IPS-15b (cell line): ENCODE results near the gene DTNA.

Experiments used
- H3K27me3 ChIP-seq: one replicate; pipeline ENCODE4 v1.6.1; 2013; ENCODE audit warnings: low read length; ENCODE audit not compliant: control insufficient read depth, insufficient read depth
- H3K36me3 ChIP-seq: one replicate; pipeline ENCODE4 v1.6.1; 2013; ENCODE audit warnings: low read length; ENCODE audit not compliant: control insufficient read depth, insufficient read depth
- H3K4me1 ChIP-seq: one replicate; pipeline ENCODE4 v1.6.1; 2013; ENCODE audit warnings: mild to moderate bottlenecking, low read length; ENCODE audit not compliant: control insufficient read depth, insufficient read depth
- H3K4me3 ChIP-seq: one replicate; pipeline ENCODE4 v1.5.1; 2013; ENCODE audit warnings: low read depth, low read length
- H3K9ac ChIP-seq: one replicate; pipeline ENCODE4 v1.6.1; 2013; ENCODE audit warnings: low read depth, mild to moderate bottlenecking, low read length
- H3K9me3 ChIP-seq: one replicate; pipeline ENCODE4 v1.6.1; 2013; ENCODE audit warnings: mild to moderate bottlenecking, low read length; ENCODE audit not compliant: control insufficient read depth, insufficient read depth

DTNA gene

DNA sequence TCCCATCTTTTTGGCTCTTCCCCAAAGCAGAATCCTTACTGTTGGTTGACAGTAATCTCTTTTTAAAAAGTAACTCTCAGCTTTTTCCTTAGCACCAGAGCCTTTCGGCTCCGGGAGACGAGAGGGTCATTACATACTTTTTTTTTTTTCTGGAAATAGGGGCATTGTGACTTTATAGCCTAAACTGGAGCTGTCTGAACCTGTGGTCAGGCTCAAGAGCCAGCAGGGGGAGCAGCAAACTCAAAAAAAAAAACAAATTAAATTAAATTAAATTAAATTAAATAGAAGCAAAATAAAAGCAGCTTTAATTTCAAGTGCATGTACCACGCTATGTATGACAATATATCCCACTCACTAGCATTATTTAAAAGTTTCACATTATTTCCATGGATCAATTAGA lies 156.6 kb downstream of the DTNA start:
- Histone ChIP-seq H3K9ac (no peak overlapping the region), H3K4me1 (no peaks in the 10 kb centered on the region), H3K36me3 (no peaks in the 10 kb centered on the region), H3K9me3 (no peaks in the 10 kb centered on the region), H3K4me3 (no peak overlapping the region), H3K27me3 (no peaks in the 10 kb centered on the region)

DNA sequence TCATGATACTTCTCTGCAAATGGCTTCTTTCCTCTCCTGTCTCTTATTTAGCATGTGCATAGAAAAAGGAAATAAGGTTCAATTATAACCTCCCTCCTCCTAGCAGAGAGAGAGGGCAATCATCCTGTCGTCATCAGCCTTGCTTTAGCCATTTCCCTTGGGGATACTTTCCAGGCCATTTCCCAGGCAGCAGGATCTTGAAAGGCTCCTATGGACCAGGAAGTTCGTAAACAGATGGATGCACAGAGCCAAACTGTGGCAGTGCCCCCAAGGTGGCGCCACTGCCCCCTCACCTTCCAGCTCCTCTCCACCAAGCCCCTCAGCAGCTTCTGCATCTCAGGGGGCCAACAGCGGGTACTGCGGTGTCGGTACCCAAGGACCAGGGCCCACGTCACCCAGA lies 157.4 kb downstream of the DTNA start:
- H3K4me3 ChIP-seq, result no peak overlapping the region
- H3K9ac ChIP-seq, result no peak overlapping the region
- no peaks in the 10 kb centered on the region for H3K36me3 ChIP-seq
- H3K9me3 ChIP-seq, result no peaks in the 10 kb centered on the region
- no peaks in the 10 kb centered on the region for H3K4me1 ChIP-seq
- no peaks in the 10 kb centered on the region for H3K27me3 ChIP-seq

DNA sequence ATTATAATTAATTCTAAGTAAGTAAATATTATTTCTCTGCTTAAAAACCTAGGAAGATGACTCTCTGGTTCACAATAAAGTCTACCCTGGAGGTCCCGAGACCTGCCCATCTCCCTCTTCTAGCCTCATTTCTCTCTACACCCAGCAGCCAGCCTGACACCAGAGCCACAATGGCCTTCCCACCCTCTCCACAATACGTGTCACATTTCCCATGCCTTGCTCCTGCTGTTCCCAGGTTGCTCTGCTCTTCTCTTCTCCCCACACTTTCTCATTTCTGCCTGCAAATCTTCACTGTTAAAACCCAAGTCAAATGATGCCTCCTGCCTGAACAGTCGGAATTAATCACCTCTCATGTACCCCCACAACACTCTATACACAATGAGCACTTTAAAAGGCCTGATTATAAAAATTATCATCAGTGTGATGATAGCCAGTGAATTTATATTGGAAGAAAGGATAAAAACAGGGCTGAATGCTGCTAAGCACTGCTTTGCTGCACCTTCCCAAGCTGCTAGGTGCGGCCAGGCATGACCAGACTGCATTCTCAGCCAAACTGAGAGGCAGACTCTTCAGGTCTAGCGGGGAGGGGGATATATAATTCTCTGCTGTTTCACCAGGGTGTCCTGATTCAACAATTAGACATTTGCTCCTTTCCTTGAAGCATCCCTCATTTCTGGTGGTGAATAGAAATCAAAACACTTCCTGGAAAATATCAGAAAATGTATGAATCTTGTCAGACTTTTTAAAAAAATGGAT lies 160.6 kb downstream of the DTNA start:
- no peak overlapping the region for H3K4me3 ChIP-seq
- H3K36me3 ChIP-seq, result no peaks in the 10 kb centered on the region
- H3K4me1 ChIP-seq, result no peaks in the 10 kb centered on the region
- H3K9me3 ChIP-seq, result no peaks in the 10 kb centered on the region
- H3K27me3 ChIP-seq, result no peaks in the 10 kb centered on the region
- no peak overlapping the region for H3K9ac ChIP-seq

DNA sequence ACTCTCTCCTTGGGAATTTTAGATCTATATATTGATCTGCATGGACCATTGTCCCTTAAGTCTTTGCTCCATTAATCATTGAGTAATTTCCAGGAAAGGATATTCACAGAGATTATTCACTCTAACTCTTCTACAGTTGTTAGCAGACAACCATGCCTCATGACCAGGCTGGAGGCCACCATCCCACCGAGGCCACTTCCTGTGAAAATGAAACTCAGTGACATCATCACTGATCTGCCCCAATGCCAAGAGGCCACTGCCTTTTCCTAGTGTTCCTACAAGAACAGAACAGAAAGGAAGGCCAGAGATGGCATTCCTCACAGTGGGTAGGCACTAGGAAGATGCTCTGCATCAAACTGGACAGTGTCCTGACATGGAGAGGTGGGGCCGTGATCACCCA lies 161.3 kb downstream of the DTNA start:
- H3K4me1 ChIP-seq, result no peaks in the 10 kb centered on the region
- no peaks in the 10 kb centered on the region for H3K27me3 ChIP-seq
- no peak overlapping the region for H3K4me3 ChIP-seq
- no peaks in the 10 kb centered on the region for H3K9me3 ChIP-seq
- H3K36me3 ChIP-seq, result no peaks in the 10 kb centered on the region
- no peak overlapping the region for H3K9ac ChIP-seq

DNA sequence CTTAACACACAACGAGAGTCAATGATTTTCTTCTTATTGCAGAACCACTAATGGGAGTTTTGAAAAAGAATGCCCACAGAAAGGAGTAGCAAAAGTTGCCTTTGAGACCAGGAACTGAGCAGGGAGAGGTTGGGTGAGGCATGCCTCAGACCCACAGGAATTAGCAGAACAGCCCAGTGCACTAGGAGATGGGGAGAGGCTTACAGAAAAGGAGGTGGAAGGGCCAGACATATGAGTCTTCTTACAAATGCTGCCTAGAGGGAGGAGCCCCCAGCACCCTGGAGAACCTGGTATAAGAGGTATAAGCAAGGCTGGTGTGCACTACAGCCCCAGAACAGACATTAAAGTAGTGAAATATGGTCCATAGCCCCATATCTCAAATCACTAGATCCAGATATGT lies 162.0 kb downstream of the DTNA start:
- Histone ChIP-seq H3K36me3 (no peaks in the 10 kb centered on the region), H3K27me3 (no peaks in the 10 kb centered on the region), H3K9me3 (no peaks in the 10 kb centered on the region), H3K4me3 (no peak overlapping the region), H3K4me1 (no peaks in the 10 kb centered on the region), H3K9ac (no peak overlapping the region)

GRCh38 chr18:34873986-34874580 lies 164.0 kb downstream of the DTNA start:
- H3K4me1 ChIP-seq, result no peaks in the 10 kb centered on the region
- no peak overlapping the region for H3K9ac ChIP-seq
- no peak overlapping the region for H3K4me3 ChIP-seq
- no peaks in the 10 kb centered on the region for H3K27me3 ChIP-seq
- no peaks in the 10 kb centered on the region for H3K36me3 ChIP-seq
- no peaks in the 10 kb centered on the region for H3K9me3 ChIP-seq

DNA sequence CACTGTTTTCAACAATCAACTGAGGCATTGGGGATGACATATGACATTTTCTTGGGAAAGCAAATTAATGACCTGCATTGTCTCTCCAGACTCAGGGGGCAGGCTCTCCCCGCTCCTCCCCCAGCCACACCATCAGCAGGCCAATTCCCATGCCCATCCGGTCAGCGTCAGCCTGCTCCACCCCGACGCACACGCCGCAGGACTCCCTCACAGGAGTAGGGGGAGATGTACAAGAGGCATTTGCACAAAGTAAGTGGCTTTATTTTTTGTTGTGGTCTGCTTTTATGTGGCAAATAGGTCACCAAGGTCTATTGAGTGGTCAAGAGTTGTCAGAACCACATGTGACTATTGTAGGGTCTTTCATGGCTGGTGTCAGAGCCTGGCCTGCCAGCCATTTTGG lies 165.1 kb downstream of the DTNA start:
- Histone ChIP-seq H3K36me3 (no peaks in the 10 kb centered on the region), H3K4me3 (no peak overlapping the region), H3K9me3 (no peaks in the 10 kb centered on the region), H3K4me1 (no peaks in the 10 kb centered on the region), H3K27me3 (no peaks in the 10 kb centered on the region), H3K9ac (no peak overlapping the region)

DNA sequence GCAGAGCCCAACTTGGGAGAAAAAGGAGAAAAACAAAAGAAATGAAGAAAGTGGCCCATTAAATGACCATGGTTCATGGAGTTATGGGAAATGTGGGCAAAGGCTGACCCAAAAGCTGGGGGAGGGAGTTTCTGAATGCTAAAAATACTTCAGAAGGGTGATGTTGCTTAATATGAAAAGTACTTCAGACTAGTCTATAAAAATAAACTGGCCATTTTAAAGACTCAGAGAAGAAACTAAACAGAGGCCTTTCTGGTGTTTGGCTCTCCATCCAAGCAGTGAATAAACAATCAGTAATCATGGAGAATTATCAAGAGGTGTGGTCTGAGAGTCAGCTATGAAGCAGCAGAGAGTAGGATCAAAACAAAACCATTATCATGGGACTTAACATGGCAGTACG lies 170.3 kb downstream of the DTNA start:
- Histone ChIP-seq H3K9me3 (no peaks in the 10 kb centered on the region), H3K4me1 (no peaks in the 10 kb centered on the region), H3K27me3 (no peaks in the 10 kb centered on the region), H3K4me3 (no peak overlapping the region), H3K36me3 (no peaks in the 10 kb centered on the region), H3K9ac (no peak overlapping the region)

DNA sequence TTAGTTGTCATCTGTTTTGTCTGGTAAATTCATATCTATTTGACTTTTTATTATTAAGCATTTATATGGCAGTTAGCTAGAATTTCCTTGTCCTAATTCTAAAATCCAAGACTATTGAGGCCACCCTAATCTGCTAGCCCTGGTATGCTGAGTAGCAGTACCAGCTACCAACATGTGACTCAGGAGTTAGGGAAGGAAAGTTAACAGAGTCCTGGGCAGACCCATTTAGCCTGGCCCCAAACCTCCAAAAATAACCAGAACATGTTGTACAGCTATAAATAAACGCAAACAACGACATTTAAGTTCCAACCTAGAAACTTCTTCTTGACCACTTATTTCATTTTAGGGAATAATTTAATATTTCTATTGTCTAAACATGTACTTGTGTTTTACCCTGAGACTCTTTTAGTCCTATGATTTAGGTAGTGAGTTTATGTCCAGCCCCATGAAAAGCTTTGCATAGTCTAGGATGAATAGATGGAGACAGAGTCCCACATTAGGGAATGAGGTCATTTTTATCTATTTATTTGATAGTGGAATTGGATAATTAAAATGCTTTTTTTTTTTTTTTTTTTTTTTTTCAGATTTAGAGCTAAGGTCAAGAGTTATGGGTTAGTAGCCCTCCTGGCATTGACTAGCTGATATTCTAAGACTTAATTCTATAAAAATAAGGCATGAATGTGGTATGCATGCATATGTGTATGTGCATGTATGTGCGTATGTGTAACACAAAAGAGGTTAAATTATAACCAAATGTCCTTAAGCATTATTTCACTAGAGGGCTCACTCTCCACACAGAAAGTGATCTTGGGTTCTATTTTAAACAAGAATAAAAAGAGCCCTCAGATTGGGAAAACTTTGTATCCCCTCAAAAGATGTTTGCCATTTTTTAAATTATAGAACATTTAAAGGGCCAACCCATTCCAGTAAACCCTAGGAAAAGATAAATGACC lies 171.1 kb downstream of the DTNA start:
- Histone ChIP-seq H3K36me3 (no peaks in the 10 kb centered on the region), H3K4me1 (no peaks in the 10 kb centered on the region), H3K9me3 (no peaks in the 10 kb centered on the region), H3K27me3 (no peaks in the 10 kb centered on the region), H3K9ac (no peak overlapping the region), H3K4me3 (no peak overlapping the region)

DNA sequence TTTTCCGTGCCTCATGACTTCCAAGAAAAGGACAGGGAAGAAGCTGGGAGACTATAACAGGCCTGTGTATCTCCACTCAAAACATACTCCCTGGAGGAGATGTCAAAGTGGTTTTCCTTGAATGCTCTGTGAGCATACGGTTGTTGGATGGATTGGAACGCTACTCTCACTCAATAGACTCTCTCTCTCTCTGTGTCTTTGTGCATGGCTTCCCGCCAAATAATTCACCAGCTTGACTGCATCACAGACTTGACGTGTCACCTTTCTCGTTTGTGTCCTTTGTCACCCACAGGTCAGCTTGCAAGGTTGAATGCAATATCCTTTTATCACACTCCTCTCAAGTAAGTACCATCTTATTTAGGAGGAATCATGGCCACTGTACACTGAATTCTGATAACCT lies 174.3 kb downstream of the DTNA start:
- Histone ChIP-seq H3K36me3 (no peaks in the 10 kb centered on the region), H3K27me3 (no peaks in the 10 kb centered on the region), H3K4me3 (no peak overlapping the region), H3K9me3 (no peaks in the 10 kb centered on the region), H3K4me1 (no peaks in the 10 kb centered on the region), H3K9ac (no peak overlapping the region)

- Histone ChIP-seq H3K36me3 (no peaks in the 10 kb centered on the region), H3K27me3 (no peaks in the 10 kb centered on the region), H3K4me3 (no peak overlapping the region), H3K9me3 (no peaks in the 10 kb centered on the region), H3K4me1 (no peaks in the 10 kb centered on the region), H3K9ac (no peak overlapping the region)
Measured at GRCh38 chr18:34886177-34886576, 176.1 kb downstream of the DTNA start.
